ENCODE data around the gene WAS. TPM values are rescaled to one million over a fixed set of nuclear protein-coding genes. Genes with fewer than 3 reads are reported as not detected.
"Not testable (repeated sequence)": the region's sequence is repeated elsewhere in the genome, so short reads cannot be mapped to it uniquely, and the experiment has no call there.

The WAS gene
- total and polyA plus RNA-seq, 11 donors = 1.1 to 26.8 (median 2.9) TPM

DNA sequence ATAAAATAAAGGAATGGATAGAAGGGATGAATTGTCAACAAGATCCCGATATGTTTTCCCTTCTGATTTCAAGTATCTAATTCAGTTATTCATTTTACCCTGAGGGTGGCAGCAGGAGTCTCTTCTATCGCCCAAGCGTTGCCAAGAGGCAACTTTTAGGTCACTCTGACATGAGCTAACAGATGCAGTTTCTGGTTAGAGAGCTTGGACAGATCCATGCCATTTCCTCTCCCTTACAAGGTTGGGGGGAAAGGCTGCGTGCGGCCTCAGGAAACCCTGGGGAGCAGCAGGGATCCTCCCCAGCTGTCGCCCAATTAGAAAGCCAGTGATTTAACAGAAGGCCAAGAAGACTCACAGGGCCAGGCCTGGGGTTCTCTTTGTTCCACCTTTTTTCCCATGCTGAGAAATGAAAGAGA lies 35.3 kb upstream of the WAS start:
- Histone ChIP-seq H3K4me3 (no peak overlapping the region), H3K36me3 (no peaks in the 10 kb centered on the region), H3K27me3 (peaks cover 0 to 12% (median 0%) of the 10 kb centered on the region in 9 donors), H3K9me3 (no peaks in the 10 kb centered on the region), H3K4me1 (peaks cover 0 to 4% (median 0%) of the 10 kb centered on the region in 12 donors), H3K27ac (peak overlapping the region in 2 of 12 donors; percentile 9 to 45)
- intact Hi-C loops (cut with DNase I) = loop anchor here in 1 of 10 donors (10.0 kb wide), 1 partner anchor 156 kb away; the partner anchor contains the start of gene HDAC6
- peak in 3 of 4 donors; percentile 76 to 83 (median 81) for ATAC-seq
- TF ChIP-seq, protein P1, sequence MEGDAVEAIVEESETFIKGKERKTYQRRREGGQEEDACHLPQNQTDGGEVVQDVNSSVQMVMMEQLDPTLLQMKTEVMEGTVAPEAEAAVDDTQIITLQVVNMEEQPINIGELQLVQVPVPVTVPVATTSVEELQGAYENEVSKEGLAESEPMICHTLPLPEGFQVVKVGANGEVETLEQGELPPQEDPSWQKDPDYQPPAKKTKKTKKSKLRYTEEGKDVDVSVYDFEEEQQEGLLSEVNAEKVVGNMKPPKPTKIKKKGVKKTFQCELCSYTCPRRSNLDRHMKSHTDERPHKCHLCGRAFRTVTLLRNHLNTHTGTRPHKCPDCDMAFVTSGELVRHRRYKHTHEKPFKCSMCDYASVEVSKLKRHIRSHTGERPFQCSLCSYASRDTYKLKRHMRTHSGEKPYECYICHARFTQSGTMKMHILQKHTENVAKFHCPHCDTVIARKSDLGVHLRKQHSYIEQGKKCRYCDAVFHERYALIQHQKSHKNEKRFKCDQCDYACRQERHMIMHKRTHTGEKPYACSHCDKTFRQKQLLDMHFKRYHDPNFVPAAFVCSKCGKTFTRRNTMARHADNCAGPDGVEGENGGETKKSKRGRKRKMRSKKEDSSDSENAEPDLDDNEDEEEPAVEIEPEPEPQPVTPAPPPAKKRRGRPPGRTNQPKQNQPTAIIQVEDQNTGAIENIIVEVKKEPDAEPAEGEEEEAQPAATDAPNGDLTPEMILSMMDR (IDR thresholded peaks at IDR 0.05) = peak in 10 of 12 donors; percentile 27 to 52 (median 38)
- no peak for TF ChIP-seq POLR2A (IDR thresholded peaks at IDR 0.05)
- peak in 4 of 5 donors; percentile 6 to 51 (median 30) for DNase-seq
- WGBS, 4 donors = 7 to 32% (median 19%) methylated on average over 6 of the region's 6 CpGs

DNA sequence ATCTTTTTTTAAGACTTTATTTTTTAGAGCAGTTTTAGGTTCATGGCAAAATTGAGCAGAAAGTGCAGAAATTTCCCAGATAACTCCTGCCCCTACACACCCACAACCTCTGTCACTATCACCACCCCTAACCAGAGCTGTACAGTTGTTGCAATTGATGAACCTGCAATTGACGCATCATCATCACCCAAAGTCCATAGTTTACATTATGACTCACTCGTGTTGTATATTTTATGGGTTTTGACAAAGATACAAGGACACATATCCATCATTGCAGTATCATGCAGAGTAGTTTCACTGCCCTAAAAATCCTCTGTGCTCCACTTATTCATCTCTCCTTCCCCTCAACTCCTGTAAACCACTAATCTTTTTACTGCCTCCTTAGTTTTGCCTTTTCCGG lies 34.5 kb upstream of the WAS start:
- peaks cover 0 to 8% (median 0%) of the 10 kb centered on the region in 9 donors for H3K27me3 ChIP-seq
- no peak for ATAC-seq
- H3K36me3 ChIP-seq = no peaks in the 10 kb centered on the region
- intact Hi-C loops (cut with DNase I) = loop anchor here in 1 of 10 donors (10.0 kb wide), 1 partner anchor 156 kb away; the partner anchor contains the start of gene HDAC6
- no peak for TF ChIP-seq POLR2A (IDR thresholded peaks at IDR 0.05)
- TF ChIP-seq, protein P1 (IDR thresholded peaks at IDR 0.05) = no peak
- no peaks in the 10 kb centered on the region for H3K9me3 ChIP-seq
- no peak for DNase-seq
- 73 to 90% (median 85%) methylated on average over 3 of the region's 3 CpGs for WGBS, 4 donors
- H3K4me3 ChIP-seq = no peak overlapping the region
- peaks cover 0 to 4% (median 0%) of the 10 kb centered on the region in 12 donors for H3K4me1 ChIP-seq
- H3K27ac ChIP-seq = no peak overlapping the region

DNA sequence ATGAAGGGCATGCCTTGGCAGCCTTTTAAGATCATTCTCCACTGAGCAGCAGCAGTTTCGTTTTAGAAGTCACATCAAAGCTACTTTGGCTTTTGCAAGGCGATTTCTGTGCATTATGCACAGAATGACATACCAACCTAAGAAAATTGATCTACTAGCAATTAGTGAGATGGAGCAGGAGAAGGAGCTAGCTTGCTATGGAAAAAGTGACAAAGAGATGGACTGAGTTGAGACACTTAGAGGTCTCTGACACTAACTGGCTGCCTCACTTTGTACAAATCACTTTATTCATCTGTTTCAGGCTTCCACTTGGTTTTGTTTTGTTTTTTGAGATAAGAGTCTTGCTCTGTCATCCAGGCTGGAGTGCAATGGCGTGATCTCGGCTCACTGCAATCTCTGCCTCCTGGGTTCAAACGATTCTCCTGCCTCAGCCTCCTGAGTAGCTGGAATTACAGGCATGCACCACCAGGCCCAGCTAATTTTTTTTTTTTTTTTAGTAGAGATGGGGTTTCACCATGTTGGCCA lies 31.5 kb upstream of the WAS start:
- H3K36me3 ChIP-seq, H3K27me3 ChIP-seq, ATAC-seq, H3K9me3 ChIP-seq, DNase-seq, H3K4me3 ChIP-seq, H3K27ac ChIP-seq, H3K4me1 ChIP-seq: not testable (repeated sequence)
- 60 to 68% (median 67%) methylated on average over 5 of the region's 5 CpGs for whole genome bisulfite sequencing, 4 donors
- intact Hi-C loops (cut with DNase I) = loop anchor here in 1 of 10 donors (10.0 kb wide), 1 partner anchor 273 kb away; no protein-coding TSS in a partner anchor

DNA sequence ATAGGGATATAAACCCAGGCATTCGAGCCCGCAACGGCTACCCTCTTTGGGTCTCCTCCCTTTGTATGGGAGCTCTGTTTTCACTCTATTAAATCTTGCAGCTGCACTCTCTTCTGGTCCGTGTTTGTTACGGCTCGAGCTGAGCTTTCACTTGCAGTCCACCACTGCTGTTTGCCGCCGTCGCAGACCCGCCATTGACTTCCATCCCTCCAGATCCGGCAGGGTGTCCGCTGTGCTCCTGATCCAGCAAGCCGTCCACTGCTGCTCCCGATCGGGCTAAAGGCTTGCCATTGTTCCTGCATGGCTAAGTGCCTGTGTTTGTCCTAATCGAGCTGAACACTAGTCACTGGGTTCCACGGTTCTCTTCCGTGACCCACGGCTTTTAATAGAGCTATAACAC lies 28.9 kb upstream of the WAS start:
- not testable (repeated sequence) for H3K27ac ChIP-seq, H3K4me1 ChIP-seq, ATAC-seq, DNase-seq, H3K36me3 ChIP-seq, H3K27me3 ChIP-seq, H3K4me3 ChIP-seq, H3K9me3 ChIP-seq
- 59 to 72% (median 63%) methylated on average over 19 of the region's 19 CpGs for WGBS, 4 donors
- intact Hi-C loops (cut with DNase I) = loop anchor here in 1 of 10 donors (10.0 kb wide), 1 partner anchor 270 kb away; no protein-coding TSS in a partner anchor

DNA sequence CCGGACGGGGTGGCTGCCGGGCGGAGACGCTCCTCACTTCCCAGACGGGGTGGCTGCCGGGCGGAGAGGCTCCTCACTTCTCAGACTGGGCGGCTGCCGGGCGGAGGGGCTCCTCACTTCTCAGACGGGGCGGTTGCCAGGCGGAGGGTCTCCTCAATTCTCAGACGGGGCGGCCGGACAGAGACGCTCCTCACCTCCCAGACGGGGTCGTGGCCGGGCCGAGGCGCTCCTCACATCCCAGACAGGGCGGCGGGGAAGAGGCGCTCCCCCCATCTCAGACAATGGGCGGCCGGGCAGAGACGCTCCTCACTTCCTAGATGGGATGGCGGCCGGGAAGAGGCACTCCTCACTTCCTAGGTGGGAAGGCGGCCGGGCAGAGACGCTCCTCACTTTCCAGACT lies 23.9 kb upstream of the WAS start:
- H3K36me3 ChIP-seq, H3K27me3 ChIP-seq, H3K9me3 ChIP-seq, H3K27ac ChIP-seq, DNase-seq, H3K4me1 ChIP-seq, ATAC-seq, H3K4me3 ChIP-seq: not testable (repeated sequence)
- WGBS, 4 donors = 81 to 100% (median 92%) methylated on average over 4 to 34 of the region's 34 CpGs
- intact Hi-C loops (cut with DNase I) = loop anchor here in 1 of 10 donors (10.0 kb wide), 1 partner anchor 265 kb away; no protein-coding TSS in a partner anchor

Measured in heart left ventricle (tissue), 16 donors.